Measurements from ENCODE around the gene GLB1L3. TPM values are rescaled to one million over a fixed set of nuclear protein-coding genes. Genes with fewer than 3 reads are reported as not detected.
"Not testable (repeated sequence)": the region's sequence is repeated elsewhere in the genome, so short reads cannot be mapped to it uniquely, and the experiment has no call there.

The GLB1L3 gene
- polyA plus RNA-seq, 3 donors from 2014 or later: not detected

- peaks cover 23 to 43% of the 10 kb centered on the region in 2 donors for H3K4me1 Mint-ChIP-seq
- peak overlapping the region; percentile 78 to 98 (median 96) for H3K4me3 Mint-ChIP-seq
- peak overlapping the region in 4 of 6 donors; percentile 41 to 81 (median 60) for H3K27ac Mint-ChIP-seq
- peaks cover 0 to 1% (median 0%) of the 10 kb centered on the region in 3 donors for H3K27me3 Mint-ChIP-seq (ENCODE audit: low read depth in 3 of 3)
- no peaks in the 10 kb centered on the region for H3K9me3 Mint-ChIP-seq
- peaks cover 7 to 13% (median 9%) of the 10 kb centered on the region in 3 donors for H3K36me3 Mint-ChIP-seq
- DNase-seq: no peak
Measured at GRCh38 chr11:134254433-134255183, 21.6 kb upstream of the GLB1L3 start.

- H3K4me1 Mint-ChIP-seq: peaks cover 23 to 43% of the 10 kb centered on the region in 2 donors
Measured at GRCh38 chr11:134255184-134255561, 21.0 kb upstream of the GLB1L3 start.

GRCh38 chr11:134257101-134257500 is 19.1 kb upstream of the GLB1L3 start:
- H3K36me3 Mint-ChIP-seq: peaks cover 10 to 27% (median 14%) of the 10 kb centered on the region in 3 donors
- H3K27ac Mint-ChIP-seq: peak overlapping the region in 1 of 6 donors; percentile 64
- no peak for DNase-seq
- no peaks in the 10 kb centered on the region for H3K9me3 Mint-ChIP-seq
- no peak overlapping the region for H3K4me3 Mint-ChIP-seq
- peaks cover 17 to 36% of the 10 kb centered on the region in 2 donors for H3K4me1 Mint-ChIP-seq
- H3K27me3 Mint-ChIP-seq (ENCODE audit: low read depth in 3 of 3): peaks cover 0 to 1% (median 0%) of the 10 kb centered on the region in 3 donors

More at GRCh38 chr11:134255184-134255561, 21.0 kb upstream of the GLB1L3 start:
- peak overlapping the region in 3 of 5 donors; percentile 29 to 96 (median 90) for H3K4me3 Mint-ChIP-seq
- H3K27ac Mint-ChIP-seq; H3K27me3 Mint-ChIP-seq (ENCODE audit: low read depth in 3 of 3); DNase-seq; H3K9me3 Mint-ChIP-seq: not testable (repeated sequence)
- peaks cover 7 to 19% (median 9%) of the 10 kb centered on the region in 3 donors for H3K36me3 Mint-ChIP-seq

- Mint-ChIP-seq H3K36me3 (peaks cover 10 to 35% (median 14%) of the 10 kb centered on the region in 3 donors), H3K4me1 (peaks cover 6 to 24% of the 10 kb centered on the region in 2 donors), H3K27ac (peak overlapping the region in 1 of 6 donors; percentile 2), H3K9me3 (no peaks in the 10 kb centered on the region), H3K4me3 (no peak overlapping the region), H3K27me3 (ENCODE audit: low read depth in 3 of 3) (peaks cover 0 to 2% (median 0%) of the 10 kb centered on the region in 3 donors)
- DNase-seq: no peak
Measured at GRCh38 chr11:134258577-134258976, 17.6 kb upstream of the GLB1L3 start.

- Mint-ChIP-seq H3K27ac (no peak overlapping the region), H3K9me3 (no peaks in the 10 kb centered on the region), H3K4me1 (peaks cover 0 to 7% of the 10 kb centered on the region in 2 donors), H3K27me3 (ENCODE audit: low read depth in 3 of 3) (peaks cover 0 to 4% (median 0%) of the 10 kb centered on the region in 3 donors), H3K4me3 (no peak overlapping the region), H3K36me3 (peaks cover 10 to 35% (median 14%) of the 10 kb centered on the region in 3 donors)
- DNase-seq: no peak
Measured at GRCh38 chr11:134260503-134260902, 15.7 kb upstream of the GLB1L3 start.

- H3K4me3 Mint-ChIP-seq: no peak overlapping the region
- no peak for DNase-seq
- H3K9me3 Mint-ChIP-seq: no peaks in the 10 kb centered on the region
- H3K27ac Mint-ChIP-seq: no peak overlapping the region
- peaks cover 10 to 35% (median 14%) of the 10 kb centered on the region in 3 donors for H3K36me3 Mint-ChIP-seq
- H3K27me3 Mint-ChIP-seq (ENCODE audit: low read depth in 3 of 3): peaks cover 0 to 3% (median 0%) of the 10 kb centered on the region in 3 donors
- H3K4me1 Mint-ChIP-seq: peaks cover 0 to 2% of the 10 kb centered on the region in 2 donors
Measured at GRCh38 chr11:134260983-134261382, 15.2 kb upstream of the GLB1L3 start.

GRCh38 chr11:134261626-134262488 is 14.3 kb upstream of the GLB1L3 start:
- no peak for DNase-seq
- H3K4me3 Mint-ChIP-seq: no peak overlapping the region
- no peak overlapping the region for H3K27ac Mint-ChIP-seq

GRCh38 chr11:134264966-134265764 is 11.0 kb upstream of the GLB1L3 start:
- Mint-ChIP-seq H3K27me3 (ENCODE audit: low read depth in 3 of 3) (peaks cover 0 to 8% (median 0%) of the 10 kb centered on the region in 3 donors), H3K36me3 (peaks cover 3 to 16% (median 5%) of the 10 kb centered on the region in 3 donors), H3K27ac (no peak overlapping the region), H3K4me1 (peaks cover 5 to 7% of the 10 kb centered on the region in 2 donors), H3K9me3 (no peaks in the 10 kb centered on the region), H3K4me3 (no peak overlapping the region)
- no peak for DNase-seq

More at GRCh38 chr11:134261626-134262488, 14.3 kb upstream of the GLB1L3 start:
- Mint-ChIP-seq H3K4me1 (no peaks in the 10 kb centered on the region), H3K27me3 (ENCODE audit: low read depth in 3 of 3) (peaks cover 0 to 3% (median 0%) of the 10 kb centered on the region in 3 donors), H3K9me3 (no peaks in the 10 kb centered on the region), H3K36me3 (peaks cover 10 to 35% (median 14%) of the 10 kb centered on the region in 3 donors)

GRCh38 chr11:134266440-134266839 is 9.7 kb upstream of the GLB1L3 start:
- no peak for DNase-seq
- Mint-ChIP-seq H3K4me3 (no peak overlapping the region), H3K27ac (peak overlapping the region in 1 of 6 donors; percentile 60), H3K36me3 (peaks cover 0 to 10% (median 0%) of the 10 kb centered on the region in 3 donors), H3K4me1 (peaks cover 12 to 15% of the 10 kb centered on the region in 2 donors), H3K9me3 (no peaks in the 10 kb centered on the region), H3K27me3 (ENCODE audit: low read depth in 3 of 3) (peaks cover 3 to 11% (median 7%) of the 10 kb centered on the region in 3 donors)

GRCh38 chr11:134266841-134267251 is 9.3 kb upstream of the GLB1L3 start:
- Mint-ChIP-seq H3K27me3 (ENCODE audit: low read depth in 3 of 3) (peaks cover 5 to 13% (median 7%) of the 10 kb centered on the region in 3 donors), H3K36me3 (peaks cover 0 to 10% (median 0%) of the 10 kb centered on the region in 3 donors), H3K4me1 (peaks cover 12 to 15% of the 10 kb centered on the region in 2 donors), H3K27ac (no peak overlapping the region), H3K9me3 (no peaks in the 10 kb centered on the region), H3K4me3 (no peak overlapping the region)
- DNase-seq: no peak

GRCh38 chr11:134267461-134267860 is 8.7 kb upstream of the GLB1L3 start:
- Mint-ChIP-seq H3K27me3 (ENCODE audit: low read depth in 3 of 3) (peaks cover 5 to 16% (median 9%) of the 10 kb centered on the region in 3 donors), H3K36me3 (peaks cover 0 to 6% (median 0%) of the 10 kb centered on the region in 3 donors), H3K4me1 (peaks cover 12 to 15% of the 10 kb centered on the region in 2 donors), H3K27ac (no peak overlapping the region), H3K9me3 (no peaks in the 10 kb centered on the region), H3K4me3 (no peak overlapping the region)
- no peak for DNase-seq

- Mint-ChIP-seq H3K4me3 (no peak overlapping the region), H3K9me3 (no peaks in the 10 kb centered on the region), H3K27ac (no peak overlapping the region), H3K27me3 (ENCODE audit: low read depth in 3 of 3) (peaks cover 5 to 16% (median 12%) of the 10 kb centered on the region in 3 donors), H3K4me1 (peaks cover 12 to 15% of the 10 kb centered on the region in 2 donors), H3K36me3 (peaks cover 0 to 1% (median 0%) of the 10 kb centered on the region in 3 donors)
- DNase-seq: no peak
Measured at GRCh38 chr11:134267966-134268365, 8.2 kb upstream of the GLB1L3 start.

- H3K4me1 Mint-ChIP-seq: peaks cover 14 to 20% of the 10 kb centered on the region in 2 donors
- H3K27ac Mint-ChIP-seq: peak overlapping the region in 3 of 6 donors; percentile 12 to 78 (median 55)
- DNase-seq: peak in 2 of 3 donors; percentile 11 to 25
- H3K27me3 Mint-ChIP-seq (ENCODE audit: low read depth in 3 of 3): peaks cover 15 to 21% (median 17%) of the 10 kb centered on the region in 3 donors
- H3K4me3 Mint-ChIP-seq: peak overlapping the region in 3 of 5 donors; percentile 40 to 67 (median 41)
- peaks cover 0 to 2% (median 0%) of the 10 kb centered on the region in 3 donors for H3K36me3 Mint-ChIP-seq
- no peaks in the 10 kb centered on the region for H3K9me3 Mint-ChIP-seq
Measured at GRCh38 chr11:134270250-134270714, 5.9 kb upstream of the GLB1L3 start.

All from immature natural killer cell (primary cell).